Peyer's patch (tissue), 4 donors: ENCODE measurements around the gene DNER. TPM values are rescaled to one million over a fixed set of nuclear protein-coding genes. Genes with fewer than 3 reads are reported as not detected.
"Not testable (repeated sequence)": the region's sequence is repeated elsewhere in the genome, so short reads cannot be mapped to it uniquely, and the experiment has no call there.

ENCODE experiments used
- DNase-seq, 3 donors: peaks; one replicate each; pipeline ENCODE4 v3.0.0-alpha.2; 2017 to 2019
- H3K27ac ChIP-seq, 4 donors: fragments of 200-600 bp; sonication (generic); one replicate each; pipeline ENCODE4 v1.5.1; 2016 to 2019
- H3K27me3 ChIP-seq, 2 donors: fragments of 200-600 bp; sonication (generic); one replicate each; pipeline ENCODE4 v1.5.1; 2019
- H3K36me3 ChIP-seq, 3 donors: fragments of 200-600 bp; sonication (generic); one replicate each; pipeline ENCODE4 v1.5.1; 2016 to 2019
- H3K4me1 ChIP-seq, 4 donors: fragments of 200-600 bp; sonication (generic); one replicate each; pipeline ENCODE4 v1.5.1; 2016 to 2019
- H3K4me3 ChIP-seq, 4 donors: fragments of 200-600 bp; sonication (generic); 1 replicate in 3 of 4; 2 replicates in 1 of 4; pipeline ENCODE4 v1.5.1; 2016 to 2019; ENCODE audit warnings: mild to moderate bottlenecking in 1 of 4
- H3K9me3 ChIP-seq, 4 donors: fragments of 200-600 bp; sonication (generic); one replicate each; pipeline ENCODE4 v1.5.1; 2016 to 2019; ENCODE audit warnings: mild to moderate bottlenecking in 1 of 4
- CTCF ChIP-seq, 6 experiments: fragments of 450-650 bp in 4 of 6; fragments of 200-600 bp in 2 of 6; sonication (generic) in 1 of 6; IDR thresholded peaks; one replicate each; pipeline ENCODE4 v1.5.1; 2017 to 2019; ENCODE audit warnings: antibody characterized with exemption in 6 of 6, mild to moderate bottlenecking in 3 of 6, moderate library complexity in 1 of 6
- POLR2A ChIP-seq, 2 donors: fragments of 450-650 bp; IDR thresholded peaks; one replicate each; pipeline ENCODE4 v1.5.1; 2017; ENCODE audit warnings: antibody characterized with exemption in 2 of 2, mild to moderate bottlenecking in 2 of 2, moderate library complexity in 2 of 2
- total RNA-seq, 4 donors: library from RNA; depleted of rRNA; stranded (reverse); fragments of >200 nt; gene quantifications; one replicate each; pipeline ENCODE4 v1.1.0, GENCODE V29; 2016

DNER gene
- total RNA-seq, 4 donors from 2014 or later, result 0.35 to 2.5 (median 1.3) TPM; not detected in 1

GRCh38 chr2:229748950-229749349 is 34.6 kb upstream of the DNER start:
- no peak overlapping the region for H3K4me3 ChIP-seq

GRCh38 chr2:229742691-229743090 is 28.3 kb upstream of the DNER start:
- not testable (repeated sequence) for H3K4me3 ChIP-seq, H3K27ac ChIP-seq, H3K4me1 ChIP-seq, H3K36me3 ChIP-seq, H3K27me3 ChIP-seq, DNase-seq, H3K9me3 ChIP-seq

More at GRCh38 chr2:229748950-229749349, 34.6 kb upstream of the DNER start:
- Histone ChIP-seq H3K9me3 (no peaks in the 10 kb centered on the region), H3K36me3 (no peaks in the 10 kb centered on the region), H3K4me1 (no peaks in the 10 kb centered on the region), H3K27me3 (no peaks in the 10 kb centered on the region), H3K27ac (no peak overlapping the region)
- no peak for TF ChIP-seq POLR2A (IDR thresholded peaks at IDR 0.05)
- TF ChIP-seq CTCF (IDR thresholded peaks at IDR 0.05), result no peak
- no peak for DNase-seq

GRCh38 chr2:229740279-229740678 is 25.9 kb upstream of the DNER start:
- no peaks in the 10 kb centered on the region for H3K9me3 ChIP-seq
- TF ChIP-seq POLR2A (IDR thresholded peaks at IDR 0.05) (no peak), CTCF (IDR thresholded peaks at IDR 0.05) (no peak)
- H3K4me3 ChIP-seq, result no peak overlapping the region
- no peak overlapping the region for H3K27ac ChIP-seq
- no peak for DNase-seq
- H3K36me3 ChIP-seq, result no peaks in the 10 kb centered on the region
- no peaks in the 10 kb centered on the region for H3K27me3 ChIP-seq
- H3K4me1 ChIP-seq, result no peaks in the 10 kb centered on the region

- no peaks in the 10 kb centered on the region for H3K9me3 ChIP-seq
- no peaks in the 10 kb centered on the region for H3K36me3 ChIP-seq
- no peaks in the 10 kb centered on the region for H3K27me3 ChIP-seq
- no peak for DNase-seq
- H3K4me1 ChIP-seq, result no peaks in the 10 kb centered on the region
- no peak overlapping the region for H3K4me3 ChIP-seq
- H3K27ac ChIP-seq, result no peak overlapping the region
- no peak for TF ChIP-seq CTCF (IDR thresholded peaks at IDR 0.05)
- TF ChIP-seq POLR2A (IDR thresholded peaks at IDR 0.05), result no peak
These were observed 23.8 kb upstream of the DNER start for GRCh38 chr2:229738024-229738625.

- no peaks in the 10 kb centered on the region for H3K27me3 ChIP-seq
- no peaks in the 10 kb centered on the region for H3K36me3 ChIP-seq
- DNase-seq, result no peak
- H3K4me3 ChIP-seq, result no peak overlapping the region
- H3K4me1 ChIP-seq, result no peaks in the 10 kb centered on the region
- H3K9me3 ChIP-seq, result no peaks in the 10 kb centered on the region
- no peak overlapping the region for H3K27ac ChIP-seq
- TF ChIP-seq POLR2A (IDR thresholded peaks at IDR 0.05) (no peak), CTCF (IDR thresholded peaks at IDR 0.05) (no peak)
These were observed 20.1 kb upstream of the DNER start for GRCh38 chr2:229734410-229734809.

- TF ChIP-seq POLR2A (IDR thresholded peaks at IDR 0.05) (no peak), CTCF (IDR thresholded peaks at IDR 0.05) (no peak)
- no peaks in the 10 kb centered on the region for H3K36me3 ChIP-seq
- no peaks in the 10 kb centered on the region for H3K4me1 ChIP-seq
- H3K9me3 ChIP-seq, result no peaks in the 10 kb centered on the region
- no peak overlapping the region for H3K4me3 ChIP-seq
- no peak for DNase-seq
- no peak overlapping the region for H3K27ac ChIP-seq
- no peaks in the 10 kb centered on the region for H3K27me3 ChIP-seq
These were observed 19.4 kb upstream of the DNER start for GRCh38 chr2:229733611-229734245.
